Measurements from ENCODE around the gene UBE2J1.

DNA sequence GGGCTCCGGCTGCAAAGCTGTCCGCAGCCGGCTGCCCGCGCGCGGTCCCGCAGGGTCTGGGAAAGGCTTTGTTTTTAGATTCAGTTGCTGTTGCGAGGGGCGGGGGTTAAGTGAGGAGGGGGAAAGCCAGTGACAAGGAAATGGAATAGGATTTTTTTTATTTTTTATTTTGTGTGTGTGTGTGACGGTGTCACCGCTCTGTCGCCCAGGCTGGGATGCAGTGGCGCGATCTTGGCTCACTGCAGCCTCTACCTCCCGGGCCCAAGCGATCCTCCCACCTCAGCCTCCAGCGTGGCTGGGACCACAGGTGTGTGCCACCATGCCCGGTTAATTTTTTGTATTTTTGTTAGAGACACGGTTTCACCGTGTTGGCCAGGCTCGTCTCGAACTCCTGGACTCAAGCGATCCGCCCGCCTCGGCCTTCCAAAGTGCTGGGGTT, 615 bp upstream of the UBE2J1 start:
- TF ChIP-seq, protein P1, sequence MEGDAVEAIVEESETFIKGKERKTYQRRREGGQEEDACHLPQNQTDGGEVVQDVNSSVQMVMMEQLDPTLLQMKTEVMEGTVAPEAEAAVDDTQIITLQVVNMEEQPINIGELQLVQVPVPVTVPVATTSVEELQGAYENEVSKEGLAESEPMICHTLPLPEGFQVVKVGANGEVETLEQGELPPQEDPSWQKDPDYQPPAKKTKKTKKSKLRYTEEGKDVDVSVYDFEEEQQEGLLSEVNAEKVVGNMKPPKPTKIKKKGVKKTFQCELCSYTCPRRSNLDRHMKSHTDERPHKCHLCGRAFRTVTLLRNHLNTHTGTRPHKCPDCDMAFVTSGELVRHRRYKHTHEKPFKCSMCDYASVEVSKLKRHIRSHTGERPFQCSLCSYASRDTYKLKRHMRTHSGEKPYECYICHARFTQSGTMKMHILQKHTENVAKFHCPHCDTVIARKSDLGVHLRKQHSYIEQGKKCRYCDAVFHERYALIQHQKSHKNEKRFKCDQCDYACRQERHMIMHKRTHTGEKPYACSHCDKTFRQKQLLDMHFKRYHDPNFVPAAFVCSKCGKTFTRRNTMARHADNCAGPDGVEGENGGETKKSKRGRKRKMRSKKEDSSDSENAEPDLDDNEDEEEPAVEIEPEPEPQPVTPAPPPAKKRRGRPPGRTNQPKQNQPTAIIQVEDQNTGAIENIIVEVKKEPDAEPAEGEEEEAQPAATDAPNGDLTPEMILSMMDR (conservative IDR thresholded peaks at IDR 0.05; ENCODE audit: low read depth, low read length), result no peak
- TF ChIP-seq EZH2 (IDR thresholded peaks at IDR 0.05; ENCODE audit: low read length, unreplicated experiment) (no peak), EZH2phosphoT487 (IDR thresholded peaks at IDR 0.05; ENCODE audit: borderline replicate concordance, low read length) (no peak)
